Esophagus muscularis mucosa (tissue), 4 donors: Measurements from ENCODE around the gene MAP1B. TPM values are rescaled to one million over a fixed set of nuclear protein-coding genes. Genes with fewer than 3 reads are reported as not detected.

Experiments
- DNase-seq: peaks from one replicate; pipeline ENCODE4 v3.0.0-alpha.2; 2017; ENCODE audit errors: extremely low spot score
- H3K27ac ChIP-seq, 4 donors: fragments of 200-600 bp; sonication (generic); replicated peaks in 1 of 4; 1 replicate in 3 of 4; 2 replicates in 1 of 4; pipeline ENCODE4 v1.5.1; 2016 to 2019; ENCODE audit warnings: mild to moderate bottlenecking in 1 of 4
- H3K27me3 ChIP-seq, 4 donors: fragments of 200-600 bp; sonication (generic); one replicate each; pipeline versions ENCODE4 v1.5.1 to v1.6.0; 2016 to 2019
- H3K36me3 ChIP-seq, 4 donors: fragments of 200-600 bp; sonication (generic); one replicate each; pipeline ENCODE4 v1.5.1; 2016 to 2019
- H3K4me1 ChIP-seq, 4 donors: fragments of 200-600 bp; sonication (generic); one replicate each; pipeline ENCODE4 v1.5.1; 2016 to 2019
- H3K4me3 ChIP-seq, 4 donors: fragments of 200-600 bp; sonication (generic); 1 replicate in 2 of 4; 2 replicates in 2 of 4; pipeline ENCODE4 v1.5.1; 2016 to 2019; ENCODE audit warnings: mild to moderate bottlenecking in 4 of 4, moderate library complexity in 1 of 4
- H3K9me3 ChIP-seq, 4 donors: fragments of 200-600 bp; sonication (generic); 1 replicate in 3 of 4; 2 replicates in 1 of 4; pipeline ENCODE4 v1.5.1; 2016 to 2019
- EP300 ChIP-seq: sonication (generic); formaldehyde crosslinking; IDR thresholded peaks from one replicate; pipeline ENCODE4 v1.6.1; 2017; ENCODE audit warnings: antibody characterized with exemption
- POLR2A ChIP-seq: fragments of 450-650 bp; IDR thresholded peaks from one replicate; pipeline ENCODE4 v1.6.1; 2017; ENCODE audit warnings: antibody characterized with exemption, moderate library complexity, mild to moderate bottlenecking, low read depth
- POLR2AphosphoS5 ChIP-seq, 2 donors: sonication (generic); formaldehyde crosslinking; IDR thresholded peaks; one replicate each; pipeline ENCODE4 v1.6.1; 2017; ENCODE audit warnings: antibody characterized with exemption in 2 of 2
- WGBS: methylation state at CpG from one replicate; pipeline ENCODE4 v1.1.5; 2018; 5-methylcytosine and 5-hydroxymethylcytosine counted together
- intact Hi-C: fragments of 100-400 bp; cut with DNase I; formaldehyde crosslinking; loops from one replicate; pipeline ENCODE4 v1.15.1; 2023
- total RNA-seq, 4 donors: library from RNA; depleted of rRNA; stranded (reverse); fragments of >200 nt; gene quantifications; one replicate each; pipeline versions ENCODE4 v1.1.0 to v1.2.1, GENCODE V29; 2016
- TF ChIP-seq, protein P1 (sequence below), 3 experiments: fragments of 200-600 bp in 2 of 3; fragments of 450-650 bp in 1 of 3; sonication (generic) in 2 of 3; IDR thresholded peaks; one replicate each; pipeline ENCODE4 v1.5.1; 2017 to 2019; ENCODE audit warnings: antibody characterized with exemption in 3 of 3, mild to moderate bottlenecking in 2 of 3, moderate library complexity in 1 of 3

MAP1B gene
- total RNA-seq, 4 donors from 2014 or later = 755 to 1,378 (median 1,096) TPM

DNA sequence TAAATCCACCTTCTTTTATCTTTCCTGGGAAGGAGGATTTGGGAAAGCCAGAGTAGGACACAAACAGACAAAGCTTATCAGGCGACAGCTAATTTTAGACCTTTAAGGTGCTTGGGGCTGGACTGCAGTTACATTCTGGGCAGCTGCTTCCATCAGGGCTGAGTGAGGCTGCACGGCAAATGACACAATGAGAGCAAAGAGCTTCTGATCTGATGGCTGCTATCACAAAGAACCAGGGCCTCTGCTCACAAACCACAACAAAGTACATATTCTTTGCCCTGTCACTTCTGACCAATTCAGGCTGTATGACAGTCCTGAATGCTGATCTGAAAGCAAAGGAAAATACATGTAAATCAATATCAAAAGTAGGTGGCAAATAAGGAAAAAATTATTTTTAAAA, 119.7 kb downstream of the MAP1B start:
- intact Hi-C loops = no loop called here
- Histone ChIP-seq H3K27me3 (no peaks in the 10 kb centered on the region), H3K4me1 (peaks cover 11 to 15% (median 13%) of the 10 kb centered on the region in 4 donors), H3K36me3 (peaks cover 13 to 74% (median 36%) of the 10 kb centered on the region in 4 donors), H3K27ac (no peak overlapping the region), H3K4me3 (no peak overlapping the region), H3K9me3 (no peaks in the 10 kb centered on the region)
- WGBS = 53% methylated on average over 2 of the region's 2 CpGs
- no peak for DNase-seq
- TF ChIP-seq EP300 (no peak), POLR2AphosphoS5 (IDR thresholded peaks at IDR 0.05) (no peak), POLR2A (no peak)
- TF ChIP-seq, protein P1, sequence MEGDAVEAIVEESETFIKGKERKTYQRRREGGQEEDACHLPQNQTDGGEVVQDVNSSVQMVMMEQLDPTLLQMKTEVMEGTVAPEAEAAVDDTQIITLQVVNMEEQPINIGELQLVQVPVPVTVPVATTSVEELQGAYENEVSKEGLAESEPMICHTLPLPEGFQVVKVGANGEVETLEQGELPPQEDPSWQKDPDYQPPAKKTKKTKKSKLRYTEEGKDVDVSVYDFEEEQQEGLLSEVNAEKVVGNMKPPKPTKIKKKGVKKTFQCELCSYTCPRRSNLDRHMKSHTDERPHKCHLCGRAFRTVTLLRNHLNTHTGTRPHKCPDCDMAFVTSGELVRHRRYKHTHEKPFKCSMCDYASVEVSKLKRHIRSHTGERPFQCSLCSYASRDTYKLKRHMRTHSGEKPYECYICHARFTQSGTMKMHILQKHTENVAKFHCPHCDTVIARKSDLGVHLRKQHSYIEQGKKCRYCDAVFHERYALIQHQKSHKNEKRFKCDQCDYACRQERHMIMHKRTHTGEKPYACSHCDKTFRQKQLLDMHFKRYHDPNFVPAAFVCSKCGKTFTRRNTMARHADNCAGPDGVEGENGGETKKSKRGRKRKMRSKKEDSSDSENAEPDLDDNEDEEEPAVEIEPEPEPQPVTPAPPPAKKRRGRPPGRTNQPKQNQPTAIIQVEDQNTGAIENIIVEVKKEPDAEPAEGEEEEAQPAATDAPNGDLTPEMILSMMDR (IDR thresholded peaks at IDR 0.05) = no peak

DNA sequence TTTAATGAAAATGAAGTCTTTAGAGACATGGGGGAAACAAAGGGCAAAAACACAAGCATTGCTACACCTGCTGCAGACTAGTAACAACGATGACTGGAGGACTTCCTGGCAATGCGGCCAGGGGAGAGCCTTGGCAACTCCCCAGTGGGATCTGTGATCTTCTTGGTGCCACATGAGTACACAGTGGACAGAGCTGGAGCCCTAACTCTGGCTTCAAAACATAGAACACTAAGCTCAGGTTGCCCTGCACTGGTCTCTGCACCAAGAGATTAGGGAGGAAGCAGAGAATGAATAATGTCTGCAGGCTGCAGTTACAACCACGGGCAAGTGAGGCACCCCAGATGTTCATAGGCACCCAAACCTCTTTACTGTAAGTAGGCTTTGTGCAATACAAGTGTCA, 121.7 kb downstream of the MAP1B start:
- Histone ChIP-seq H3K36me3 (peaks cover 0 to 58% (median 27%) of the 10 kb centered on the region in 4 donors), H3K27me3 (no peaks in the 10 kb centered on the region), H3K4me1 (peaks cover 11 to 35% (median 28%) of the 10 kb centered on the region in 4 donors), H3K4me3 (no peak overlapping the region), H3K27ac (no peak overlapping the region), H3K9me3 (no peaks in the 10 kb centered on the region)
- DNase-seq = no peak
- intact Hi-C loops = no loop called here
- TF ChIP-seq POLR2A (no peak), POLR2AphosphoS5 (IDR thresholded peaks at IDR 0.05) (no peak), EP300 (no peak)
- TF ChIP-seq, protein P1 (IDR thresholded peaks at IDR 0.05) = no peak
- WGBS = 65% methylated on average over 3 of the region's 3 CpGs

DNA sequence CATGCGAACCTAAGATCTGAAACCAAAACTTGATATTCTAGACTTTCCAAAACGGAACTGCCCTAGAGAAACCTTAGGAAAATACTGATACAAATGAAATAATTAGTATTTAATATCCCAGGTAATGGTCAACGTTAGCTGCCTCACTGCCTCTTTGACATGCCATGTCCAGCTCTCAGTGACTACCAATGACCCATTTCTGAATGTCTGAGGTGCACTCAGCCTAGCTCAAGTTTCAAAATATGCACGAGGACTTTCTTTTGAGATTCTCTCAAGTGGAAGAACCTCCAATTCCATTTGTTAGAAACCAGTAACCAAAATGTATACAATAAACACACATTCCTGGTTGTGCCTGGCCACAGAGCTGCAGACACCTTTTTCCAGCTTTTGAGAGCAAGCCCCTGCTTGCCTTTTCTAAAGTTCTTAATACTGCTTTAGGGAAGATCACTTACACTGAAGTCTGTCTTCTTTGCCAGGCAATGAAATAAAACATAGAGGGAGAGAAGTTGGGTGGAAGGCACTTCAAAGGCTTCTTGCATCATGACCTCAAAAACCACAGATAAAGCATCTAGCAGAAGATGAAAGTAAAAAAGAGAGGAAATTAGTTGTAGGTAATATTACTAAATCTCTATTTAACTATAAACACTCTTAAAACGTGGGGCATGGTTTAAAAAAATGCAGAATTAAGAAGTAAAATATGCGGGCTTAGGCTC, 124.9 kb downstream of the MAP1B start:
- Histone ChIP-seq H3K9me3 (no peaks in the 10 kb centered on the region), H3K4me1 (peaks cover 11 to 30% (median 22%) of the 10 kb centered on the region in 4 donors), H3K27ac (no peak overlapping the region), H3K27me3 (no peaks in the 10 kb centered on the region), H3K36me3 (peaks cover 0 to 39% (median 13%) of the 10 kb centered on the region in 4 donors), H3K4me3 (no peak overlapping the region)
- WGBS = 83% methylated on average over 6 of the region's 6 CpGs
- no peak for DNase-seq
- intact Hi-C loops = no loop called here
- no peak for TF ChIP-seq POLR2A

DNA sequence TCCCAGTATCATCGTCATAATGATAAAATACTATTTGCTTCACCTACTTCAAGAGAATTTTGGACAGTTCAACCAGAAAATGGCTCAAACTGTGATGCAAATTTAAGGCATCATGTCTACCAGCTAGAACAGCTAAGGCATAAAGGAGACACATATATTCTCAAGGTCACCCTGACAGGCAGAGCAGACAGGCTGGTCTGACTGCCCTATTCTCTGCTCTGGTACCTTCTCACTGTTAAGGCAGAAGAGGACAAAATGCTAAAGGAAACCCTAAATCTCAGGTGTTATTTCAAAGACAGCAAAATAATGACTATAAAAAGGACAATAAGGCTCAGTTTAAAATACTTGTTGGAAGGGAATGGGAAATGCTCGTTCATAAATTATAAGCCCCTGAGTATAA, 125.6 kb downstream of the MAP1B start:
- no peaks in the 10 kb centered on the region for H3K9me3 ChIP-seq
- intact Hi-C loops = no loop called here
- H3K27me3 ChIP-seq = no peaks in the 10 kb centered on the region
- TF ChIP-seq POLR2A (no peak), EP300 (no peak), POLR2AphosphoS5 (IDR thresholded peaks at IDR 0.05) (no peak)
- TF ChIP-seq, protein P1 (IDR thresholded peaks at IDR 0.05) = no peak
- H3K4me3 ChIP-seq = no peak overlapping the region
- H3K36me3 ChIP-seq = peaks cover 0 to 41% (median 13%) of the 10 kb centered on the region in 4 donors
- H3K27ac ChIP-seq = no peak overlapping the region
- H3K4me1 ChIP-seq = peaks cover 11 to 30% (median 22%) of the 10 kb centered on the region in 4 donors
- 78% methylated on average over 2 of the region's 2 CpGs for WGBS
- DNase-seq = no peak

DNA sequence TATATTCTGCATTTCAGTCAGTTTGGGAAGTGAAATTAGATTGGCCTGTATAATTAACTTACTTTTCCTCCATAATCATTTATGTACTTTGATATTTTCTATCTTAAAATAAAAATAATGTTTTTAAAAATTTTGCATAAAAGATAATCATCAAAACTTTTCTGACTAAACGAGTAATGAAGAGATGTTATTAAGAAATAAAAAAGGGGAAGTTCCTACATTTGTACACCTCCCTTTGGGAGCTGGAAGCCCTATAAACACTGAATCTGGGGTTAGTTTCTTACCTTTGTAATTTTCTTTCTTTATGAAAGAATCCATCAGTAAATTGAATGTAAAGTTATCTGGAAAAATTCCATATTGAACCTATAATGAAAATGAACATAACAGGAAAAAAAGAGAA, 126.6 kb downstream of the MAP1B start:
- Histone ChIP-seq H3K4me3 (no peak overlapping the region), H3K4me1 (peaks cover 8 to 30% (median 22%) of the 10 kb centered on the region in 4 donors), H3K27me3 (no peaks in the 10 kb centered on the region), H3K36me3 (peaks cover 0 to 39% (median 13%) of the 10 kb centered on the region in 4 donors), H3K9me3 (no peaks in the 10 kb centered on the region), H3K27ac (no peak overlapping the region)
- intact Hi-C loops = no loop called here
- TF ChIP-seq POLR2A (no peak), POLR2AphosphoS5 (IDR thresholded peaks at IDR 0.05) (no peak), EP300 (no peak)
- TF ChIP-seq, protein P1 (IDR thresholded peaks at IDR 0.05) = no peak
- DNase-seq = no peak
- 50% methylated on average over 1 of the region's 1 CpG for WGBS
